DMS79 treated with DMSO at 0.1 percent for 48 hours (cell line): Measurements from ENCODE around the gene APH1B.

Experiments
- DNase-seq: peaks from one replicate; lab custom pipeline; 2025; lab: John Stamatoyannopoulos, UW

Gene APH1B

GRCh38 chr15:63353261-63353660, 75.9 kb downstream of the APH1B start:
- no peak for DNase-seq

GRCh38 chr15:63353887-63354286, 76.5 kb downstream of the APH1B start:
- no peak for DNase-seq

GRCh38 chr15:63354821-63355650, 77.6 kb downstream of the APH1B start:
- no peak for DNase-seq

- no peak for DNase-seq
Measured at GRCh38 chr15:63357061-63357460, 79.7 kb downstream of the APH1B start.

GRCh38 chr15:63357731-63358130, 80.3 kb downstream of the APH1B start:
- no peak for DNase-seq

GRCh38 chr15:63358241-63359029, 81.0 kb downstream of the APH1B start:
- DNase-seq, result no peak
